ENCODE results near the gene BUD23. TPM values are rescaled to one million over a fixed set of nuclear protein-coding genes. Genes with fewer than 3 reads are reported as not detected.

BUD23 gene
- total RNA-seq, 1 donor from 2014 or later = 5.6 TPM

GRCh38 chr7:73663033-73663432 lies 20.4 kb upstream of the BUD23 start:
- H3K27me3 ChIP-seq = no peaks in the 10 kb centered on the region
- intact Hi-C loops (cut with DNase I) = no loop called here
- H3K4me3 ChIP-seq = no peak overlapping the region
- TF ChIP-seq CTCF (IDR thresholded peaks at IDR 0.05) = no peak
- peaks cover 0 to 4% of the 10 kb centered on the region in 2 donors for H3K4me1 ChIP-seq
- no peak overlapping the region for H3K27ac ChIP-seq
- DNase-seq (ENCODE audit: low spot score in 2 of 2) = no peak
- no peaks in the 10 kb centered on the region for H3K36me3 ChIP-seq
- H3K9me3 ChIP-seq = peaks cover 0 to 5% of the 10 kb centered on the region in 2 donors

- H3K9me3 ChIP-seq = peaks cover 0 to 5% of the 10 kb centered on the region in 2 donors
- intact Hi-C loops (cut with DNase I) = loop anchor here (1.0 to 2.0 kb wide), 4 partner anchors 16 to 60 kb away; partner anchors contain the start of genes BUD23 and DNAJC30
- peak; percentile 43 to 98 (median 57) for TF ChIP-seq CTCF (IDR thresholded peaks at IDR 0.05)
- H3K4me3 ChIP-seq = peak within 1 kb of the TSS; percentile 69 to 77
- DNase-seq (ENCODE audit: low spot score in 2 of 2) = peak; percentile 42 to 91
- no peak within 1 kb of the TSS for H3K27ac ChIP-seq
- H3K4me1 ChIP-seq = peaks cover 4 to 11% of the 10 kb centered on the region in 2 donors
- H3K27me3 ChIP-seq = no peaks in the 10 kb centered on the region
- no peaks in the 10 kb centered on the region for H3K36me3 ChIP-seq
Observed at GRCh38 chr7:73667344-73668102, 15.9 kb upstream of the BUD23 start, which contains the start of gene VPS37D. Gene VPS37D (plus strand): TSS chr7:73667831. CDS start chr7:73667959, 128 bp downstream.

- Histone ChIP-seq H3K4me3 (peak overlapping the region; percentile 69 to 77), H3K4me1 (peaks cover 4 to 11% of the 10 kb centered on the region in 2 donors), H3K27ac (no peak overlapping the region), H3K36me3 (no peaks in the 10 kb centered on the region), H3K27me3 (no peaks in the 10 kb centered on the region), H3K9me3 (peaks cover 0 to under 1% of the 10 kb centered on the region in 2 donors)
- intact Hi-C loops (cut with DNase I) = loop anchor here (1.0 to 2.0 kb wide), 2 partner anchors 15 to 53 kb away; partner anchors contain the start of genes BUD23 and DNAJC30
- no peak for DNase-seq (ENCODE audit: low spot score in 2 of 2)
- no peak for TF ChIP-seq CTCF (IDR thresholded peaks at IDR 0.05)
Observed at GRCh38 chr7:73668103-73668885, 15.1 kb upstream of the BUD23 start.

- Histone ChIP-seq H3K9me3 (no peaks in the 10 kb centered on the region), H3K4me3 (peak overlapping the region; percentile 69 to 77), H3K27ac (no peak overlapping the region), H3K27me3 (no peaks in the 10 kb centered on the region), H3K36me3 (no peaks in the 10 kb centered on the region), H3K4me1 (peaks cover 4 to 11% of the 10 kb centered on the region in 2 donors)
- TF ChIP-seq CTCF (IDR thresholded peaks at IDR 0.05) = no peak
- intact Hi-C loops (cut with DNase I) = loop anchor here (1.0 to 2.0 kb wide), 2 partner anchors 14 to 52 kb away; partner anchors contain the start of genes BUD23 and DNAJC30
- no peak for DNase-seq (ENCODE audit: low spot score in 2 of 2)
Observed at GRCh38 chr7:73668886-73669230, 14.5 kb upstream of the BUD23 start.

GRCh38 chr7:73669288-73669701 lies 14.1 kb upstream of the BUD23 start:
- H3K4me3 ChIP-seq = peak overlapping the region in 1 of 2 donors; percentile 69
- peaks cover 4 to 11% of the 10 kb centered on the region in 2 donors for H3K4me1 ChIP-seq
- intact Hi-C loops (cut with DNase I) = loop anchor here (2.0 kb wide), 1 partner anchor 52 kb away; no protein-coding TSS in a partner anchor
- H3K36me3 ChIP-seq = no peaks in the 10 kb centered on the region
- no peak overlapping the region for H3K27ac ChIP-seq
- no peak for DNase-seq (ENCODE audit: low spot score in 2 of 2)
- no peaks in the 10 kb centered on the region for H3K27me3 ChIP-seq
- H3K9me3 ChIP-seq = no peaks in the 10 kb centered on the region
- TF ChIP-seq CTCF (IDR thresholded peaks at IDR 0.05) = no peak

Measured in ascending aorta (tissue), 2 donors.